Muscle of leg (tissue), 11 donors: ENCODE results near the gene SMIM20. TPM values are rescaled to one million over a fixed set of nuclear protein-coding genes. Genes with fewer than 3 reads are reported as not detected.

ENCODE experiments used
- DNase-seq: peaks from one replicate; pipeline ENCODE4 v3.0.0; 2013
- H3K27ac ChIP-seq: one replicate; pipeline ENCODE4 v1.5.1; 2013; ENCODE audit warnings: mild to moderate bottlenecking, low read length, control low read depth
- H3K27me3 ChIP-seq: one replicate; pipeline ENCODE4 v1.6.1; 2013; ENCODE audit warnings: low read length; ENCODE audit not compliant: control insufficient read depth, insufficient read depth
- H3K36me3 ChIP-seq: one replicate; pipeline ENCODE4 v1.6.1; 2013; ENCODE audit warnings: low read length; ENCODE audit not compliant: control insufficient read depth, insufficient read depth
- H3K4me1 ChIP-seq: one replicate; pipeline ENCODE4 v1.6.1; 2013; ENCODE audit warnings: low read length; ENCODE audit not compliant: control insufficient read depth, insufficient read depth
- H3K4me3 ChIP-seq: one replicate; pipeline ENCODE4 v1.5.1; 2013; ENCODE audit warnings: low read length, control low read depth
- H3K9me3 ChIP-seq: replicated peaks from 2 replicates; pipeline ENCODE4 v1.6.1; 2013; ENCODE audit warnings: low read depth, low read length; ENCODE audit not compliant: control insufficient read depth
- WGBS: methylation state at CpG from one replicate; pipeline ENCODE4 v1.1.5; 2013; ENCODE audit warnings: missing lambda C conversion rate; ENCODE audit not compliant: insufficient coverage; 5-methylcytosine and 5-hydroxymethylcytosine counted together
- polyA plus RNA-seq, 8 donors: library from polyadenylated mRNA; unstranded; fragments of 120-200 nt; gene quantifications; one replicate each; pipeline versions ENCODE4 v1.2.1 to v1.2.3, GENCODE V29; 2013; ENCODE audit warnings: inconsistent platforms in 1 of 8, low replicate concordance in 1 of 8; ENCODE audit not compliant: insufficient read length in 8 of 8, insufficient read depth in 1 of 8
- total RNA-seq: library from RNA; stranded (reverse); fragments of 120-200 nt; gene quantifications from one replicate; pipeline ENCODE4 v1.2.4, GENCODE V29; 2013

SMIM20 gene
- total and polyA plus RNA-seq, 9 donors = 34.8 to 52.6 (median 44.4) TPM

DNA sequence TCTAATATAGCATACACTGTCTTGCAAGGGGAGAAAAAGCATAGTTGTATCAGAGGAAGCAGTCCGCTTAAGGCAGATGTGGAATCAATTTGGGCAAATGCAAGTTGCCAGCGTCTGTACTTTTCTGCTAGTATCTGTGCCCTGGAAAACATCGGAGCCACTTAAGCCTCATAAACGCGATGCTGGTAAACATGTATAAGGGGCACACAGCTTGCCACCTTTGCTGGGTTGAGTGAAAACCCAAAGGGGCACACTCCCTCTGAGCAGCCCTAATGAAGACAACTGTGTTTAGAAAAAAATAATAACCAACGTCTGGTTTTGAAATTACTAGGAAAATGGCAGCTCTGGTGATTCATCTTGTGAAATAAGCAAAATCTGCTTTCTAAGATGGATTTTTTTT lies 24.3 kb downstream of the SMIM20 start:
- WGBS = 34% methylated on average over 5 of the region's 6 CpGs
- Histone ChIP-seq H3K36me3 (no peaks in the 10 kb centered on the region), H3K9me3 (no peaks in the 10 kb centered on the region), H3K27ac (peak overlapping the region; percentile 77), H3K4me1 (peaks cover 8% of the 10 kb centered on the region), H3K4me3 (no peak overlapping the region), H3K27me3 (no peaks in the 10 kb centered on the region)
- peak; percentile 73 for DNase-seq

DNA sequence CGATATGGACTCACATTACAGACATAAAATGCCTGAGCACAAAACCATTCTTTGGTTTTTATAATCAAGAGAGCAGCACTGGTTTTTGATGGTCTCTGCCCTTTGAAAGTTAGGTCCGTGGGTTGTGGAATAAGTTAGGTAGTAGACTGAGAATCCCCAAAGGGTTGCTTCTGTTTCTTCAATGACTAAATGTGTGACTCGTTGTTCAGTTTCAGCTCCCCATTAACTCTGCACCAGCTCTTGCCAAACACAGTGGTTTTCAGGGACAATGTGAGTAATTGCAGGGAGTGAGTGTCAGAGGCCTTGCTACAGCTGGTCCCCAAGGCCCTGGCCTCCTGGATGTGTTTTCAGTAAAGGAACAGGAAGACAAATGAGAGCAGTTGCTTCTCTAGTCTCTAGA lies 24.8 kb downstream of the SMIM20 start:
- H3K4me1 ChIP-seq = peaks cover 8% of the 10 kb centered on the region
- no peaks in the 10 kb centered on the region for H3K36me3 ChIP-seq
- H3K9me3 ChIP-seq = no peaks in the 10 kb centered on the region
- H3K27ac ChIP-seq = no peak overlapping the region
- DNase-seq = peak; percentile 61
- no peak overlapping the region for H3K4me3 ChIP-seq
- H3K27me3 ChIP-seq = no peaks in the 10 kb centered on the region
- WGBS = no CpG with 5 or more reads among the region's 3 CpGs

DNA sequence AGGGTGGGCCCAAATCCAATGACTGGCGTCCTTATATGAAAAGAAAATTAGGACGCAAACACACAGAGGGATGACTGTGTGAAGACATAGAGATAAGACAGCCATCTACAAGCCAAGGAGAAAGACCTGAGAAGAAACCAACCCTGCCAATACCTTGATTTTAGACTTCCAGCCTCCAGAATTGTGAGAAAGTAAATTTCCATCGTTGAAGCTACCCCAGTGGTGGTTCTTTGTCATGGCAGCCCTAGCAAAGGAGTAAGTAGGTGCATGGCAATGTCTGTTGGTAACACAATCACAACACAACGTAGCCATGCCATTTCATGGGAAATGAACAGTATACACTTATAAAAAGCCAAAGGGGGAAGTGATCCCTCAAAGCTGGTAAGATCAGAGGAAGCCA lies 25.3 kb downstream of the SMIM20 start:
- no peaks in the 10 kb centered on the region for H3K36me3 ChIP-seq
- no peak for DNase-seq
- WGBS = no CpG with 5 or more reads among the region's 4 CpGs
- no peaks in the 10 kb centered on the region for H3K9me3 ChIP-seq
- H3K4me1 ChIP-seq = peaks cover 10% of the 10 kb centered on the region
- H3K27me3 ChIP-seq = no peaks in the 10 kb centered on the region
- H3K4me3 ChIP-seq = no peak overlapping the region
- no peak overlapping the region for H3K27ac ChIP-seq

DNA sequence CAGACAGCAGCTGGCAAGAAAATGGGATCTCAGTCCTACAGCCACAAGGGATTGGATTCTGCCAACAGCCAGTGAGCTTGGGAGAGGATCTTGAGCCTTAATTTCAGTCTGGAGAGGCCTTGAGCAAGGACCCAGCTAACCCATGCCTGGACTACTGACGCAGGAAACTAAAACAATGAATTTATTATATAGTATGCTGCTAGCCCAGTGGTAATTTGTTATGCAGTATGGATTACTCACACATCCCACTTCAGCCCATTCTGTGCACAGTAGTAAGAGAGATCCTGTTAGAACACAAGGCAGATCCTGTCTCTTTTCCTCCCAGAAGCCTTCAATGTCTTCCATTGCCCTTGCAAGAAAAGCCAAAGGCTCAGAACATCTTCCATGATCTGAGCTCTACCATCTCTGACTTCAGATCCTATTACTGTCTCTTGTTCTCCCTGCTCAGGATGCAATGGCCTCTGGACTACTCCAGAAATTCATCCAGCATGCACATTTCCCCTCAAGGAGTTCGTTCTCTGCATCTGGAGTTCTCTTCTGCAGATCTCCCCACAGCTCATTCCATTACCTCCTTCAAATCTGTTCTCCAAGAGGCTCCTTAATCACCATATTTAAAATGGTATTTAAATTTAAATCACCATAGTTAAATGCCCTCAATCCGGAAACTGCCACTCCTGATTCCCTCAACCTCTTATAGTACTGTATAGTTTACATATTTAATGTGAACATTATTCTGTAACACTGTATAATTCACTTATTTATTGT lies 27.6 kb downstream of the SMIM20 start:
- Histone ChIP-seq H3K27ac (no peak overlapping the region), H3K36me3 (no peaks in the 10 kb centered on the region), H3K4me1 (peaks cover 12% of the 10 kb centered on the region), H3K4me3 (no peak overlapping the region), H3K9me3 (no peaks in the 10 kb centered on the region), H3K27me3 (no peaks in the 10 kb centered on the region)
- no CpG with 5 or more reads among the region's 3 CpGs for WGBS
- DNase-seq = no peak

DNA sequence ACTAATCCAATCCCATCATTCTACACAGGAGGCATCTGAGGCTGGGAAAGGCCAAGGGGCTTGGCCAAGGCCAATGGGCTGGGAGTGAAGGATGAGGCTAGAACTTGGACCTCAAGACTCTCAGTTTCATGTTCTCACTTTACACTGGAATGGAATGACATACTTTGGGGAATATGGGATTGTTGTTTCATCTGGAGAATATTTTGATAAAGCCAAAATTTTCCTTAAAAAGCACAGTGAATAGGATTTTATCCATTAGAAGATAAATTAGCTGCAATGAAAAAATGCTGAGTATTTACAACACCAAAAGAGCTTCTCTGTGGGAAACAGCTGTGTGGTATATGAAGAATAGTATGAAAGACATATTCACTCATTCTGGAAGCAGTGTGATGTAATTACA lies 29.3 kb downstream of the SMIM20 start:
- no peak overlapping the region for H3K4me3 ChIP-seq
- no peak overlapping the region for H3K27ac ChIP-seq
- DNase-seq = peak; percentile 91
- H3K36me3 ChIP-seq = no peaks in the 10 kb centered on the region
- H3K27me3 ChIP-seq = no peaks in the 10 kb centered on the region
- H3K9me3 ChIP-seq = no peaks in the 10 kb centered on the region
- peaks cover 8% of the 10 kb centered on the region for H3K4me1 ChIP-seq

DNA sequence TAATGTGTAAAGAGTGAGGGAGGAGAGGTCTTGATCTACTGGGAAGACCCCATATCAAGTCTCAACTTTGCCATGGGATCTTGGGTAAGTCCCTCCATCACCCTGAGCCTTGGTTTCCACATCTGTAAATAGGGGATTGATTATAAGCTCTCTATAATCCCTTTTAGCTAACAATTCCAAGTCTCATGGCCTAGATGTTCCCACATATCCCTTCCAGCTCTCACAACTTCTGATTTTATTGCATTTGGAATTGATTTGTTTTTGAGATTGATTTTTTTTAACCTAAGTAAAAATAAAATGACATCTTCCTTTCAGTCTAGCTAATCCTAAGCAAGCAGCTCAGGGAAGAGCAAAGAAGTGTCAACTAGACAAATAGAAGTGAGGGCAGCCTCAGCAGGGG lies 29.8 kb downstream of the SMIM20 start:
- H3K36me3 ChIP-seq = no peaks in the 10 kb centered on the region
- H3K4me3 ChIP-seq = no peak overlapping the region
- H3K27me3 ChIP-seq = no peaks in the 10 kb centered on the region
- peak; percentile 51 for DNase-seq
- peak overlapping the region; percentile 22 for H3K27ac ChIP-seq
- peaks cover 6% of the 10 kb centered on the region for H3K4me1 ChIP-seq
- H3K9me3 ChIP-seq = no peaks in the 10 kb centered on the region

DNA sequence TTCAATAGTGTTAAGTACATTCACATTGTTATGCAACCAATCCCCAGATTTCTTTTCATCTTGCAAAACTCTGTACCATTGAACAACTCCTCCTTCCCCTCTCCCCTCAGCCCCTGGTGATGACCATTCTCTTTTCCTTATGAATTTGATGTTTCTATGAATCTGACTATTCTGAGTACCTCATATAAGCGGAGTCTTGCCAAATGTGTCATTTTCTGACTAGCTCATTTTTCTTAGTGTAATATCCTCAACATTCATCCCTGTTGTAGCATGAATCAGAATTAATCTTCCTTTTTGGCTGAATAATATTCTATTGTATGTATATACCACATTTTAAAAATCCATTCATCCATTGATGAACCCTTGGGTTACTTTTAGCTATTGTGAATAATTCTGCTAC lies 34.0 kb downstream of the SMIM20 start:
- H3K36me3 ChIP-seq = no peaks in the 10 kb centered on the region
- peaks cover 19% of the 10 kb centered on the region for H3K4me1 ChIP-seq
- H3K9me3 ChIP-seq = no peaks in the 10 kb centered on the region
- no peak overlapping the region for H3K27ac ChIP-seq
- no peaks in the 10 kb centered on the region for H3K27me3 ChIP-seq
- no CpG with 5 or more reads among the region's 1 CpG for WGBS
- no peak overlapping the region for H3K4me3 ChIP-seq
- no peak for DNase-seq

DNA sequence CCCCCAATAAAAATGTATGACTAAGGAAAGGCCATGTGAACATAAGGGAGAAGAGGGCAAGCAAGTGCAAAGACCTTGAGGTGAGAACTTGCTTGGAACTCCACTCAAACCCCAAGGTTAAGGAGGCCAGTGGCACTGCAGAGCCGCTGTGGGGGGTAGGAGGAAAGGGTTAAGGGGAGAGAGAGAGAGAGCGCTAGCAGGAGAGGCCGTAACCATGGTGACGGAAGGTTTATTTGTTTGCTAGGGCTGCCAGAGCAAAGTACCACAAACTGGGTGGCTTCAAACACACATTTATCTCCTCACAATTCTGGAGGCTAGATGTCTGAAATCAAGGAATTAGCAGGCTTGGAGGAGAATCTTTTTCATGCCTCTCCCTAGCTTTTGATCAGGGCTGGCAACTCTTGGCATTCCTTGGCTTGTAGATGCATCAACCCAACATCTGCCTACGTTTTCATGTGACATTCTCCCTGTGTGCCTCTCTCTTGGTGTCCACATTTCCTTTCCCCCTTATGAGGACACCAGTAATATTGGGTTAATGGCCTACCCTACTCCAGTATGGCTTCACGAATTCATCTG lies 35.2 kb downstream of the SMIM20 start:
- Histone ChIP-seq H3K27me3 (no peaks in the 10 kb centered on the region), H3K36me3 (no peaks in the 10 kb centered on the region), H3K4me1 (peaks cover 25% of the 10 kb centered on the region), H3K4me3 (no peak overlapping the region), H3K9me3 (no peaks in the 10 kb centered on the region), H3K27ac (no peak overlapping the region)
- DNase-seq = no peak
- 36% methylated on average over 1 of the region's 6 CpGs for WGBS

DNA sequence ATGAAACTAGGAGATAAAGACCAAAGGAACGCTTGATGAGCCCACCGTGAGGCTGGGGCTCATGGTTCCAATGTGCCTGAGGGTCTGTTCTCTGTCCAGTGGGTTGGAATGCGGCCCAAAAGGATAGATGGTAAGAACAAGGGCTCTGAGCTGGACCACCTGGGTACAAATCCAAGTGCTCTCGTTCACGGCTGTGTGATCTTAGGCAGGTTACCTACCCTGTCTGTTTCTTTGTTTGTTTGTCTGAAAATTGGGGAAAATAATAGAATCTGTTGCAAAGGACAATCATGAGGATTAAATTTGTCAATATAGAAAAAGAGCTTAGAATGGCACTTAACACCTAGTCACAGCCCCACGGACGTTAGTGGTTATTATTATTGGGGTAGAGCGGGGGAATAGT lies 36.0 kb downstream of the SMIM20 start:
- H3K36me3 ChIP-seq = no peaks in the 10 kb centered on the region
- no peak for DNase-seq
- no peak overlapping the region for H3K27ac ChIP-seq
- no peaks in the 10 kb centered on the region for H3K9me3 ChIP-seq
- no peaks in the 10 kb centered on the region for H3K27me3 ChIP-seq
- H3K4me3 ChIP-seq = no peak overlapping the region
- 94% methylated on average over 6 of the region's 8 CpGs for WGBS
- H3K4me1 ChIP-seq = peaks cover 24% of the 10 kb centered on the region

DNA sequence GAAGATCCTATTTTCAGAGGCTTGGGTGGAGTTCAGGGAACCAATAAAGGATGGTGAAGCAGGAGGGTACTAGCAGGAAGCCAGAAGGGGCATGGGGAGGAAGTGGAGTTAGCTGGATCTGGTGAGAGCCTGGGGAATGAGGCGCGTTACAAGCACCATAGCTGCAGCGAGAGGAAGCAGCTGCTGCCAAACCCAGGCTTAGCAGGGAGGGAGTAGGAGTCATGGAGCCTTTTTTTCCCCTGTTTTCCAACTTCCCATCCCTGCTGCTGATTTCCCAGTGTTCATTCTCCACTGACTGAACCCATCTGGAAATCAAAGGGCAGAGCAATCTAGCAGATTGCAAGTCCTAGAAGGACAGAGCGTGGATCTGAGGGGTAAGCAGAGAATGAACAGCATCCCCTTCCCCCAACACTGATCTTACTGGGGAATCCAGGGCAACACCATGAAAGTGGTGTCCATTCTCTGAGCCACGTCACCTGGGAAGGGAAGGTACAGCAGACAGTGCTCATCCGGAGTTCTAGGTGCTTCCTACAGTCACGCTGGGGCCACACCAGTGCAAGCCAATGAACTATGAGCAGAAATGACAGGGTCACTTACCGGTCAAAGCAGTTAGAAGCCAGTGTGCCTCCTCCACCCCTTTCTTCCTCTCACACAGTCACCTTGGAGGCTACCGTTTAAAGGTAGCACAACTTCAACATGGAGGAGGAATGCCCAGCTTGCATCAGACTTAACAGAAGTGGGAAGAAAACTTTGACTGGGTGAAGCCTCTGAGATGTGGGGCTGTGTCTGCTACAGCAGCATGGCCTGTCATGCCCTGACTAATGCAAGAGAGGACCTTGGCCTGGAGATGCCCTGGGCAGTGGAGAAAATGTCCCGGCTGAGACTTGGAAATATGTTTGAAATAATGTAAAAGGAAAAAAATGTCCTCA lies 36.7 kb downstream of the SMIM20 start:
- H3K36me3 ChIP-seq = no peaks in the 10 kb centered on the region
- WGBS = 42% methylated on average over 3 of the region's 10 CpGs
- H3K27me3 ChIP-seq = no peaks in the 10 kb centered on the region
- peaks cover 22% of the 10 kb centered on the region for H3K4me1 ChIP-seq
- H3K27ac ChIP-seq = no peak overlapping the region
- H3K9me3 ChIP-seq = no peaks in the 10 kb centered on the region
- no peak overlapping the region for H3K4me3 ChIP-seq
- DNase-seq = peak; percentile 65
